ENCODE results near the gene RBP2.

Gene RBP2

GRCh38 chr3:139477710-139478640 lies 1.7 kb upstream of the RBP2 start:
- Histone ChIP-seq H3K36me3 (ENCODE audit: control insufficient read depth, insufficient read depth, low read length) (no peaks in the 10 kb centered on the region), H3K27me3 (ENCODE audit: control insufficient read depth, insufficient read depth, low read length) (no peaks in the 10 kb centered on the region), H3K4me3 (ENCODE audit: low read depth, low read length) (no peak overlapping the region), H3K9me3 (ENCODE audit: control insufficient read depth, insufficient read depth, low read length) (no peaks in the 10 kb centered on the region), H3K4me1 (ENCODE audit: control insufficient read depth, insufficient read depth, low read length) (no peaks in the 10 kb centered on the region), H3K9ac (ENCODE audit: low read depth, low read length) (no peak overlapping the region)

DNA sequence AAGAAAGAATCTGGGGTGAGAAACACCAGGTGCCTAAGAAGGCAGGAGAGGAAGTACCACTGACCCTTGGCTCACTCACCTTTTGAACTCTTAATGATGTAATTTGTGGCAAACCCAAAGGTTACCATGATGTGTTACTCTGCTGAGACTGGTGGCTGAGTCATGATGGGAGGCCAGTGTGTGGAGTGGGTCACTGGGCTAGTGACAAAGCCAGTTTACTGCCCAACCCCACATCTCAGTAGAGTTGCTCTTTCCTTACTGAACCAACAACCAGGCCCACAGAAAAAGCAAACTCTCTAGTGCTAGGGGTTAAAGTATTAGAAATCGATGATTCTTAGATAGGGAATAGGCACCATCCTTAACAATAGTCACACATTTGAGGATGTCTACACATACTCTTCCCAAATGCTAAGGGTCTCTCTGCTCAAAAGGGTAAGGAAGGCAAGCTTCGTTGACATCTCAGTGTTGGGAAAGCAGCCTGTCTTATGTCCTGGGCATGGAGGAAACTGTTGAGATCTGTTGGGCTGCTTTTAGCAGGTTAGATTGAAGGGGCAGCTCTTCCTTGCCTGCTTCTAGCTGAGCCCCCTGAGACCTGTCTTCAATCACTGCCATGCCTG lies 3.1 kb downstream of the RBP2 start:
- Histone ChIP-seq H3K4me1 (ENCODE audit: control insufficient read depth, insufficient read depth, low read length) (no peaks in the 10 kb centered on the region), H3K9ac (ENCODE audit: low read depth, low read length) (no peak overlapping the region), H3K4me3 (ENCODE audit: low read depth, low read length) (no peak overlapping the region), H3K27me3 (ENCODE audit: control insufficient read depth, insufficient read depth, low read length) (no peaks in the 10 kb centered on the region), H3K36me3 (ENCODE audit: control insufficient read depth, insufficient read depth, low read length) (no peaks in the 10 kb centered on the region), H3K9me3 (ENCODE audit: control insufficient read depth, insufficient read depth, low read length) (no peaks in the 10 kb centered on the region)

DNA sequence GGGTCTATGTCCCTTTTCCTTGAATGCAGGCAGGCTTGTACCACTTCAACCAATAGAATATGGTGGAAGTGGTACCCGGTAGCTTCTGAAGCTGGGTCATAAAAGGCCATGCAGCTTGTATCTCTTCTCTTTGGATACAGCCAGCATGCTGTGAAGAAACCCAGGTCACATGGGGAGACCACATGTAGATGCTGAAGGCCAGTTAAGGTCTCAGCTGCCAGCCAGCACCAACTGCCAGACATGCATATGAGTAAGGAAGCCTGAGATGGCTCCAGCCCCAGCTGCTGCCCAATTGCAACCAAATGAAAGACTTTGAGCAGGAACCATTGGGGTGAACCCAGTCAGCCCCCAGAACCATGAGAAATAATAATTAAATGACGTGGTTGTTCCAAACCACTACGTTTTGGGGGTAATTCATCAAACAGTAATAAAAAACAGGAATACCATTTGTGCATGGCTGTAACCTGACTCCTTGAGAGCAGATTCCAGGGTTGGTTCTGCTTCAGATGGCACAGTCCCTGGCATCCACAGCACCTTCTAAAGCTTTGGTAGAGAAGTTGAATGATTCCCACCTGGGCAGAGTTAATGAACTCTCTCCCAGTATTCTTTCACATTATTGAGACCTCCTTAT lies 3.8 kb downstream of the RBP2 start:
- no peaks in the 10 kb centered on the region for H3K4me1 ChIP-seq (ENCODE audit: control insufficient read depth, insufficient read depth, low read length)
- H3K4me3 ChIP-seq (ENCODE audit: low read depth, low read length), result no peak overlapping the region
- H3K27me3 ChIP-seq (ENCODE audit: control insufficient read depth, insufficient read depth, low read length), result no peaks in the 10 kb centered on the region
- H3K9me3 ChIP-seq (ENCODE audit: control insufficient read depth, insufficient read depth, low read length), result no peaks in the 10 kb centered on the region
- H3K36me3 ChIP-seq (ENCODE audit: control insufficient read depth, insufficient read depth, low read length), result no peaks in the 10 kb centered on the region
- H3K9ac ChIP-seq (ENCODE audit: low read depth, low read length), result no peak overlapping the region

DNA sequence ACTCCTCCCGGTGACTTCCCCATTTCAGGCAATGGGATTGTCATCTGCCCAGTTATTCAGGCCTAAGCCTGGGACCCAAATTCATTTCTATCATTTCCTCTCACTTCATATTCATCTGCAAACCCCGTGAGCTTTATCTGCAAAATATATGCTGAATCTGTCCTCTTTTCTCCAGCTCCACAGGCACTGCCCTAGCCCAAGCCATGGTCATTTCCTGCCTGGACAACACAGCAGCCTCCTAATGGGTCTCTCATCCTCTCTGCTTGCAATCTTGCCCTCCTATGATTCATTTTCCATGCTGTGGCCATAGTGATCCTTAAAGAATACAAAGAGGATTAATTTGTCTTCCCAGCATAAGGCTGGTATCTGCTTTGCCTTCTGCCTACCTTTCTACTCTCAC lies 6.1 kb downstream of the RBP2 start:
- Histone ChIP-seq H3K9me3 (ENCODE audit: control insufficient read depth, insufficient read depth, low read length) (no peaks in the 10 kb centered on the region), H3K4me3 (ENCODE audit: low read depth, low read length) (no peak overlapping the region), H3K4me1 (ENCODE audit: control insufficient read depth, insufficient read depth, low read length) (no peaks in the 10 kb centered on the region), H3K27me3 (ENCODE audit: control insufficient read depth, insufficient read depth, low read length) (no peaks in the 10 kb centered on the region), H3K9ac (ENCODE audit: low read depth, low read length) (no peak overlapping the region), H3K36me3 (ENCODE audit: control insufficient read depth, insufficient read depth, low read length) (no peaks in the 10 kb centered on the region)

DNA sequence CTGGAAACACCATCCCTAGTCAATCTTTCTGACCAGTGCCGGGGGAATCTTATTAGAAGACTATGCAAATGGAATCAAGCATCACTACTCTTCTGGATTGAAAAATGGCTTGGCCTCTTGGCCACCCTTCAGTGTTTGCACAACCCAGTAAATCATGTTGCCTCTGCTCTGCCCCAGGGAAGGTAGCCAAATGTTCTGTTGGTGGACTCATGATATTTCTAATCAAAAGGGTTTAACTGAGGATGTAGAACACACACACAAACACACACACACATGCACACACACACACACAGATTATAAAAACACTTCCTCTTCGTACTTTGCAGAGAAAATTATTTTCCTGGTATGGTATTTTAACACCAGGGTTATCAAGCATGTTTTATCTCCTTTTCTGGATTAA lies 7.9 kb downstream of the RBP2 start:
- Histone ChIP-seq H3K27me3 (ENCODE audit: control insufficient read depth, insufficient read depth, low read length) (no peaks in the 10 kb centered on the region), H3K9ac (ENCODE audit: low read depth, low read length) (no peak overlapping the region), H3K4me3 (ENCODE audit: low read depth, low read length) (no peak overlapping the region), H3K36me3 (ENCODE audit: control insufficient read depth, insufficient read depth, low read length) (no peaks in the 10 kb centered on the region), H3K9me3 (ENCODE audit: control insufficient read depth, insufficient read depth, low read length) (no peaks in the 10 kb centered on the region), H3K4me1 (ENCODE audit: control insufficient read depth, insufficient read depth, low read length) (no peaks in the 10 kb centered on the region)

DNA sequence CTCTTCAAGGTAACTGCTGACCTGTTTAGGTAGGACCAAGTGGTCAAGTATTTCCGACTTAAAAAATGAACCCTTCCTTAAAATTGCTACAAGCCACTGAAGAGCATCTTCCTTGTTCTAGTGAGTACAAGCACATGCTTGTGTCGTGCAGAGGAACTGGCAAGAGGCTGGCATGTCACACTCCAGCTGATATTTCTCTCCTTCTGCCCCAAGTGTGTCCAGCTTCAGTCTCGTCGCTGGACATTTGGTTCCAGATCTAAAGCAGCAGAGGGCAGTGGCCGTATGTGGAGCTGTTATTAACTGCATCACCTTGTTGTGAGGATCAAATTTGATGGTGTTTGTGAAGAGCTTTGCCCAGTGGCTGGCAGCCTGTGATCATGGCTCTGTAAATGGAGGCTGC lies 10.0 kb downstream of the RBP2 start:
- no peaks in the 10 kb centered on the region for H3K4me1 ChIP-seq (ENCODE audit: control insufficient read depth, insufficient read depth, low read length)
- H3K27me3 ChIP-seq (ENCODE audit: control insufficient read depth, insufficient read depth, low read length), result no peaks in the 10 kb centered on the region
- no peaks in the 10 kb centered on the region for H3K9me3 ChIP-seq (ENCODE audit: control insufficient read depth, insufficient read depth, low read length)

DNA sequence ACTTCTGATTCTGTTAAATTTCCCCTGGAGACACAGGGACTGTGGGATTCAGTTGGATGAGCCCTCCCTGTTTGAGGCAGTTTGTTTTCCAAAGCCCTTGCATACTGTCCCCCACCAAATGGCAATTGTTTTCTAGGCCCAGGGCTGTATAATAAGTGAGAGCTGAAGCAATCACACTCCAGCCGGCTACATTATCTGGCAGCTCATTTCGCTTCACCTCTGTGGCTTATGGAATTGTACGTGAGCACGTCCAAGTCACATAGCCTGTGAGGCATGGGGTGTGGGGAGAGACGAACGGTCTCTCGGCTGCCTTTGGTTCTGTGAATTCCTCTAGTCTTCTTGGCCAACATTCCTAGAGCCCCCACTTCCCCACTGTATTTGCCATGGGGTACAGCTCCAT lies 10.7 kb downstream of the RBP2 start:
- no peak overlapping the region for H3K4me3 ChIP-seq (ENCODE audit: low read depth, low read length)
- no peaks in the 10 kb centered on the region for H3K9me3 ChIP-seq (ENCODE audit: control insufficient read depth, insufficient read depth, low read length)
- no peaks in the 10 kb centered on the region for H3K27me3 ChIP-seq (ENCODE audit: control insufficient read depth, insufficient read depth, low read length)
- no peaks in the 10 kb centered on the region for H3K4me1 ChIP-seq (ENCODE audit: control insufficient read depth, insufficient read depth, low read length)
- no peak overlapping the region for H3K9ac ChIP-seq (ENCODE audit: low read depth, low read length)
- no peaks in the 10 kb centered on the region for H3K36me3 ChIP-seq (ENCODE audit: control insufficient read depth, insufficient read depth, low read length)

More for the DNA sequence above, 10.0 kb downstream of the RBP2 start:
- no peaks in the 10 kb centered on the region for H3K36me3 ChIP-seq (ENCODE audit: control insufficient read depth, insufficient read depth, low read length)
- no peak overlapping the region for H3K4me3 ChIP-seq (ENCODE audit: low read depth, low read length)
- no peak overlapping the region for H3K9ac ChIP-seq (ENCODE audit: low read depth, low read length)

DNA sequence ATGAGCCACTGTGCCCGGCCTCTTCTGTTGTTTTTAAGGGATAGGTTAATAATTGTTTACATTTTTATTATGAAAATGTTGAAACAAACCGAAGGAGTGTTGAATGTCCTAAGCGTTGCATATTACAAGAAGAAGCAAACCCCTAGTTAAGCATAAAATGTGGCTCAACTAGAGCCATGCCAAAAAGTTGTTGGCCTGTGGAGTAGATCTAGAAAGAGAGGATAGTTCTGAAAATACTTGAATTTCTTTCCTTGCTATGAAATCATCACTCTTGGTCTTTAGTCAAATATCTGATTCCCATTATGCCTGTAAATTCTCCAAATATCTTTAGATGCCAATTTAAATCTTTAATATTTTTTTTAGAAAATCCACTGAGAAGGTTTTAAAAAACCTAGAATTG lies 12.8 kb downstream of the RBP2 start:
- Histone ChIP-seq H3K9me3 (ENCODE audit: control insufficient read depth, insufficient read depth, low read length) (no peaks in the 10 kb centered on the region), H3K9ac (ENCODE audit: low read depth, low read length) (no peak overlapping the region), H3K36me3 (ENCODE audit: control insufficient read depth, insufficient read depth, low read length) (no peaks in the 10 kb centered on the region), H3K4me1 (ENCODE audit: control insufficient read depth, insufficient read depth, low read length) (no peaks in the 10 kb centered on the region), H3K27me3 (ENCODE audit: control insufficient read depth, insufficient read depth, low read length) (no peaks in the 10 kb centered on the region), H3K4me3 (ENCODE audit: low read depth, low read length) (no peak overlapping the region)

GRCh38 chr3:139460529-139460928 lies 15.8 kb downstream of the RBP2 start:
- H3K4me1 ChIP-seq (ENCODE audit: control insufficient read depth, insufficient read depth, low read length), result peaks cover 13% of the 10 kb centered on the region
- H3K27me3 ChIP-seq (ENCODE audit: control insufficient read depth, insufficient read depth, low read length), result no peaks in the 10 kb centered on the region
- no peaks in the 10 kb centered on the region for H3K9me3 ChIP-seq (ENCODE audit: control insufficient read depth, insufficient read depth, low read length)
- H3K4me3 ChIP-seq (ENCODE audit: low read depth, low read length), result no peak overlapping the region
- no peaks in the 10 kb centered on the region for H3K36me3 ChIP-seq (ENCODE audit: control insufficient read depth, insufficient read depth, low read length)
- H3K9ac ChIP-seq (ENCODE audit: low read depth, low read length), result no peak overlapping the region

DNA sequence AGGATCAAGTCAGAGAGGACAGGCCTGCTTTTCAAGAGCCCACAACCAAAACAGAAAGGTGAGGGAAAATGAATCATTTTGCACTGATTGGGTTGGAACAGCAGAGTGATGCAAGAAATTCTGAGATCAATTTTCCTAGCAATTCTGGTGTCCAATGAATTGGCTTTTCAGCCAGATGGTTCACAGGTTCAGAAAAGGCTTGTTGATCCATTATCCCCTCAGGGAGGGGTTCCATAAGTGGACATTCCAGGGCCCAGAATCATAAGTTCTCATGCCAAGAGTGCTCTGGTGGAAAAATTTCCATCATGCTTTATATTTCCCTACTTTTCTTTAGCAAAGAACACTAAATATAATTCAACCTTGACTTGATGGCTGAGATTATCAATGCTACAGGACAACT lies 16.2 kb downstream of the RBP2 start:
- Histone ChIP-seq H3K4me1 (ENCODE audit: control insufficient read depth, insufficient read depth, low read length) (peaks cover 15% of the 10 kb centered on the region), H3K4me3 (ENCODE audit: low read depth, low read length) (no peak overlapping the region), H3K36me3 (ENCODE audit: control insufficient read depth, insufficient read depth, low read length) (no peaks in the 10 kb centered on the region), H3K9ac (ENCODE audit: low read depth, low read length) (no peak overlapping the region), H3K27me3 (ENCODE audit: control insufficient read depth, insufficient read depth, low read length) (no peaks in the 10 kb centered on the region), H3K9me3 (ENCODE audit: control insufficient read depth, insufficient read depth, low read length) (no peaks in the 10 kb centered on the region)

GRCh38 chr3:139458348-139458747 lies 18.0 kb downstream of the RBP2 start:
- no peak overlapping the region for H3K4me3 ChIP-seq (ENCODE audit: low read depth, low read length)
- no peaks in the 10 kb centered on the region for H3K9me3 ChIP-seq (ENCODE audit: control insufficient read depth, insufficient read depth, low read length)
- H3K4me1 ChIP-seq (ENCODE audit: control insufficient read depth, insufficient read depth, low read length), result peaks cover 31% of the 10 kb centered on the region
- no peaks in the 10 kb centered on the region for H3K36me3 ChIP-seq (ENCODE audit: control insufficient read depth, insufficient read depth, low read length)
- no peaks in the 10 kb centered on the region for H3K27me3 ChIP-seq (ENCODE audit: control insufficient read depth, insufficient read depth, low read length)
- H3K9ac ChIP-seq (ENCODE audit: low read depth, low read length), result no peak overlapping the region

- Histone ChIP-seq H3K4me1 (ENCODE audit: control insufficient read depth, insufficient read depth, low read length) (peaks cover 34% of the 10 kb centered on the region), H3K27me3 (ENCODE audit: control insufficient read depth, insufficient read depth, low read length) (no peaks in the 10 kb centered on the region), H3K36me3 (ENCODE audit: control insufficient read depth, insufficient read depth, low read length) (no peaks in the 10 kb centered on the region), H3K9me3 (ENCODE audit: control insufficient read depth, insufficient read depth, low read length) (no peaks in the 10 kb centered on the region), H3K9ac (ENCODE audit: low read depth, low read length) (no peak overlapping the region), H3K4me3 (ENCODE audit: low read depth, low read length) (no peak overlapping the region)
Observed at GRCh38 chr3:139457066-139457465, 19.2 kb downstream of the RBP2 start.

All from iPS-15b (cell line).